PFSK-1 (cell line): ENCODE measurements around the gene TWNK.

Experiments used
- POLR2AphosphoS5 ChIP-seq: IDR thresholded peaks from 2 replicates; pipeline ENCODE4 v1.6.1; 2012; ENCODE audit warnings: low read depth, mild to moderate bottlenecking, control low read depth, low read length, moderate library complexity
- SIN3A ChIP-seq: IDR thresholded peaks from 2 replicates; pipeline ENCODE4 v1.6.1; 2012; ENCODE audit warnings: mild to moderate bottlenecking, low read length, moderate library complexity, borderline replicate concordance; ENCODE audit not compliant: insufficient read depth
- TAF1 ChIP-seq: IDR thresholded peaks from 2 replicates; pipeline ENCODE4 v1.6.1; 2012; ENCODE audit warnings: low read length, control low read depth, borderline replicate concordance; ENCODE audit not compliant: insufficient read depth
- TF ChIP-seq, protein P1 (sequence below), 2 experiments: IDR thresholded peaks; 2 replicates each; pipeline versions ENCODE4 v1.6.1 to v1.8.0; 2011 to 2012; ENCODE audit warnings: low read depth in 2 of 2, low read length in 2 of 2, control low read depth in 1 of 2, inconsistent platforms in 1 of 2, mild to moderate bottlenecking in 1 of 2, moderate library complexity in 1 of 2; ENCODE audit not compliant: insufficient read depth in 1 of 2

GRCh38 chr10:101018600-101019439, 31.5 kb downstream of the TWNK start:
- TF ChIP-seq POLR2AphosphoS5 (no peak), SIN3A (no peak), TAF1 (no peak)
- TF ChIP-seq, protein P1, sequence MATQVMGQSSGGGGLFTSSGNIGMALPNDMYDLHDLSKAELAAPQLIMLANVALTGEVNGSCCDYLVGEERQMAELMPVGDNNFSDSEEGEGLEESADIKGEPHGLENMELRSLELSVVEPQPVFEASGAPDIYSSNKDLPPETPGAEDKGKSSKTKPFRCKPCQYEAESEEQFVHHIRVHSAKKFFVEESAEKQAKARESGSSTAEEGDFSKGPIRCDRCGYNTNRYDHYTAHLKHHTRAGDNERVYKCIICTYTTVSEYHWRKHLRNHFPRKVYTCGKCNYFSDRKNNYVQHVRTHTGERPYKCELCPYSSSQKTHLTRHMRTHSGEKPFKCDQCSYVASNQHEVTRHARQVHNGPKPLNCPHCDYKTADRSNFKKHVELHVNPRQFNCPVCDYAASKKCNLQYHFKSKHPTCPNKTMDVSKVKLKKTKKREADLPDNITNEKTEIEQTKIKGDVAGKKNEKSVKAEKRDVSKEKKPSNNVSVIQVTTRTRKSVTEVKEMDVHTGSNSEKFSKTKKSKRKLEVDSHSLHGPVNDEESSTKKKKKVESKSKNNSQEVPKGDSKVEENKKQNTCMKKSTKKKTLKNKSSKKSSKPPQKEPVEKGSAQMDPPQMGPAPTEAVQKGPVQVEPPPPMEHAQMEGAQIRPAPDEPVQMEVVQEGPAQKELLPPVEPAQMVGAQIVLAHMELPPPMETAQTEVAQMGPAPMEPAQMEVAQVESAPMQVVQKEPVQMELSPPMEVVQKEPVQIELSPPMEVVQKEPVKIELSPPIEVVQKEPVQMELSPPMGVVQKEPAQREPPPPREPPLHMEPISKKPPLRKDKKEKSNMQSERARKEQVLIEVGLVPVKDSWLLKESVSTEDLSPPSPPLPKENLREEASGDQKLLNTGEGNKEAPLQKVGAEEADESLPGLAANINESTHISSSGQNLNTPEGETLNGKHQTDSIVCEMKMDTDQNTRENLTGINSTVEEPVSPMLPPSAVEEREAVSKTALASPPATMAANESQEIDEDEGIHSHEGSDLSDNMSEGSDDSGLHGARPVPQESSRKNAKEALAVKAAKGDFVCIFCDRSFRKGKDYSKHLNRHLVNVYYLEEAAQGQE (IDR thresholded peaks at IDR 0.05; ENCODE audit: insufficient read depth in 1 of 2, low read depth in 2 of 2, low read length in 2 of 2), result no peak
